Measurements from ENCODE around the gene SERPINE3. TPM values are rescaled to one million over a fixed set of nuclear protein-coding genes. Genes with fewer than 3 reads are reported as not detected.

Gene SERPINE3
- total RNA-seq, 1 donor from 2014 or later: not detected

DNA sequence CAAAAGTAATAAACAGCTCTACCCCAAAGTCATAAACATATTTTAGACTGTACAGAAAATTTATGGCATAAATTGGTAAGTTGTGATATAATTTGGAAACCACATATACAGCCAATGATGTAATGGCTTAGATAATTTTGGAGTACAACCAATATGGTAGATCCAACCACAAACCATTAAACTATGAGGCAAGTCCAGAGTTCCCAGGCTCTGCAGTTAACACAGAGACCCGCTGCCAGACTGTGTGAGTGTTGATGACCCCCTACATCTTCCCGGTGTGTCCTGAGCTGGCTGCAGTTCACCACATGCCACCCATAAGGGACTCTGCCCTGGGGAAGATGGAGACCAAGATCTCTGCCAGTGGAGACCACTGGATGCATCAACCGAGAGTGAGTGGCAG is 9.9 kb upstream of the SERPINE3 start:
- ATAC-seq: no peak

GRCh38 chr13:51330791-51331190 is 8.7 kb upstream of the SERPINE3 start:
- ATAC-seq: no peak

DNA sequence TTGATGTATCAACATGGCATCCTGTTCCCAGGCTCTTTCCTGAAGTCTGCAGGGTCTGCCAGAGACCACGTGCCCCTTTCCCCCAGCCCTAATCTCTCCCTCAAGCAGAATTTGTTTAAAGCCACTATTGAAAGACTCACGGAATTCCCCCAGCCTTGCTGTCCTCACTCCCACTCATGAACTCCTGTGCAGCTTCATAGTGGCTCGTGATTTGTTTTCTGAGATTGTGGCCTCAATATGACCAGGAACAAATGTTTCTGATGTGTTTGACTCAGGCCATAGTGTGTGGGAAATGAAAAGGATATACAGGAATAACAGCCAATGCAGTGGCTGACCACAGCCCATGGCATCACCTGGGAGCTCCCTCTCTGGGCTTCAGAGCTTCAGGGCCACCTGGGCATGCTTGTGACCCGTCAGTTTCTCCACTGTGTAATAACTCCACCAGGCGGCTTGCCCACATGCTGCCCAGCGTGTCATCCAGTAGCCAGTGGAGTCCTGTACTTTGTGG is 8.1 kb upstream of the SERPINE3 start:
- ATAC-seq: no peak

GRCh38 chr13:51332566-51333361 is 6.7 kb upstream of the SERPINE3 start:
- ATAC-seq: no peak

GRCh38 chr13:51333421-51333820 is 6.1 kb upstream of the SERPINE3 start:
- no peak for ATAC-seq

DNA sequence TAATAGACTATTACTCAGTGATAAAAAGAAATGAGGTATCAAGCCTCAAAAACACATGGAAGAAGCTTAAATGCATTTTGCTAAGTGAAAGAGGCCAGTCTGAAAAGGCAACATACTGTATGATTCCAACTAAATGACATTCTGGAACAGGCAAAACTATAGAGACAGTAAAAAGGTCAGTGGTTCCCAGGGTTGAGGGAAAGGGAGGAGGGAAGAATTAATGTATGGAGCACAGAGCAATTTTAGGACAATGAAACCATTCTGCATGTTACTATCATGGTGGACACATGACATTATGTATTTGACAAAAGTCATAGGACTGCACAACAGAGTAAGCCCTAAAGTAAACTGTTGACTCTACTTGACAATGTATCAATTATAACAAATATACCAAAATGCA is 5.7 kb upstream of the SERPINE3 start:
- no peak for ATAC-seq

- no peak for ATAC-seq
Measured at GRCh38 chr13:51336746-51337145, 2.7 kb upstream of the SERPINE3 start.

GRCh38 chr13:51339952-51340732 is 651 bp downstream of the SERPINE3 start:
- no peak for ATAC-seq

DNA sequence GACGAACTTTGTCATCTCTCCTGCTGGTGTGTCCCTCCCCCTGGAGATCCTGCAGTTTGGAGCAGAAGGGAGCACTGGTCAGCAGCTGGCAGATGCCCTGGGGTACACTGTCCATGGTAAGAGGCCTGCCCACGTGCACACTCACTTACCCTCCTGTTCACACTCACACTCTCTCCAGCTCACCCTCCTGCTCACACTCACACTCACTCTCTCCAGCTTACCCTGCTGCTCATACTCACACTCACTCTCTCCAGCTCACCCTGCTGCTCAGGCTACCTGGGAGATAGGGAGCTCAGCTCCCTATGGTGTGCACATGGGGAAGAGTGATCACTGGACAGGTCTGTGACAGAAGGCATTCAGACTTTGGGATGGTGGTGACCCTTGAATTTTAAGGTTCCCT is 1.7 kb downstream of the SERPINE3 start:
- ATAC-seq: peak; percentile 28

- no peak for ATAC-seq
Measured at GRCh38 chr13:51341791-51342190, 2.3 kb downstream of the SERPINE3 start.

DNA sequence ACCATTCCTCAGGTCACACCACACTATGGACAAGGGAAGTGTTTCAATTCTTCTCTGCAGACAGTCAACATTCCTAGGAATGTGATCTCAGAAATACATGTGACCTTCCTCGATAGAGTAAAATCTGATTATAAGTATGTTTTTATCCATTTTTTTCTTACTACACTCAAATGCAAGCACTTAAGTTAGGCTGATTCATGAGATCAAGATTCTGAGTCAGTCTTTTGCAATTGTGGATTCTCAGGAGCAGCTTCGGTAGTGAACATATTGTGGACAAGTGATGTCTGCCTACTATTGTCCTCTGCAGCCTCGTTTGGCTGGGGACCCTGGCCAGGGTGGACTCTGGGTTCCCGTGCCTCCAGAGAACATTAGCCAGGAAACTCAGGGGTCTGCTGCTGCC is 3.2 kb downstream of the SERPINE3 start:
- ATAC-seq: no peak

GRCh38 chr13:51343475-51343874 is 4.0 kb downstream of the SERPINE3 start:
- no peak for ATAC-seq

GRCh38 chr13:51346397-51346796 is 6.9 kb downstream of the SERPINE3 start:
- ATAC-seq: no peak

- no peak for ATAC-seq
Measured at GRCh38 chr13:51347099-51347498, 7.6 kb downstream of the SERPINE3 start.

DNA sequence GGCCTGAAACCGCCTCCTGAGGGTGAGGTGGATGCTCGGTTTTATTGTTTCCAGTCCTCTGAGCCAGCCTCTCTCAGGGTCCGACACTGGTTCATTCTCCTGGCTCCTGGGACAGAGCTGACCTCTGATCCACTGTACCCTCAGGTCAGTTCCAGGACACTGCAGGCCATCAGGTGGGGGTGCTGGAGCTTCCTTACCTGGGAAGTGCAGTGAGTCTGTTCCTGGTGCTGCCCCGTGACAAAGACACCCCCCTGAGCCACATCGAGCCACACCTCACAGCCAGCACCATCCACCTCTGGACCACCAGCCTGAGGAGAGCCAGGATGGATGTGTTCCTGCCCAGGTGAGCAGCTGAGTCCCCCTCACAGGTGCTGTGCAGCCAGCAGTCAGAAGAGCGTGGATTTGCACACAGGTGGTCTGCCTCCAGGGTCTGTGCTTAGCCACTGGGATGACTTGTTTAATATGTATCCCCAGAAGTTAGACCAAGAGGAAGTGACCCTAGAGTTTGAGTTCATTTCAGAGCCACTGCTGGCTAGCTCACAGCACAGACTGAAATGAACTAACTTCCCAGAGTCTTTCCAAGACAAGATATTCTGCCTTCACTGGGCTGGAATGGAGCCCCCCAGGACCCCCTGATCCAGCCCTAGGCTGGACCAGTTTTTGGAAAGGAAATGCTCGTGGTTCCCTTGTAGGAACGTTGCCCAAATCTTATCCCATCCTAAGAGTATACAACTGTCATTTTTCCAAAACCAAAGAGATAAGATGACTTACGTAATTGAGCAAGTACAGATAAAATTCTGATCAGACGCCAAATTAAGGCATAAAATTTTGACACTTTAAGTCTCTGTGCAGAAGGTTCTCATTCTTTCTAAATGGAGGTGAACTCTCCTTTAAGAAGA is 8.8 kb downstream of the SERPINE3 start:
- peak; percentile 25 for ATAC-seq

DNA sequence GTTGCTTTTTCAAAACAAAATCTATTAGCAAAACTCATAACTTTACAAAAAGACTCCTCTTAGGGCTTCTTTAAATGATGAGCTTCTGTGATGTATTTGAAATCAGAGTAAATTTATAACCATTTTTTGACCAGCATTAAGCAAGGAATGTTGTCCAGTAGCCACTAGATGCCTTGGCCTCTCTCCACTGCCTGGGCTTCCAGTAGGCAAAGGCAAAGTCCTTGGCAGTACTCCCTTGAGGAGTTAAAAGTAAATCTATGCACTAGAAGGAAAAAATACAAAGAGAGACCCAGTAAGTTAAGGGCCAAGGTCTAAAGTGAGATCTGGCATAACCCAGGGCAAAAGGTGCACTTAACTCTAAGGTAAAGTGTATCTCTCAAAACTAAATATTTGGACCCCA is 9.5 kb downstream of the SERPINE3 start:
- ATAC-seq: no peak

DNA sequence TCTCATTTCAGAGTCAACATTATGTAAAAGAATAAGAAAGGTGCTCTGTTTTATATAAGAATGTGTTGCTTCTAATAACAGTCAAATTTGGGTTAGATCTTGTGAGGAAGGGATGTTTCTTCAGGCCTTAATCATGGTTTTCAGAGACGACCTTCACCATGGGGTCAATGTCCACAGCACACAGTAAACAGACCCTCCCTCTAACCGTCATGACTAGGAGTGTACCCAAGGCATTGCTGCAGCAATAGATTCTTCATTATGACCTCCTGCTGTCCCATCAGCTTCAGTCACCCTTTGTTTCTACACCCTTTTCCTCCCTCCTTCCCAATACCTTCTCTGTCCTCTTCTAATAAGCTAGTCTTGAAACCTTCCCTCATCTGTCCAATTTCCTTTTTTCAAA is 15.7 kb downstream of the SERPINE3 start:
- no peak for ATAC-seq

GRCh38 chr13:51357928-51358595 is 18.6 kb downstream of the SERPINE3 start:
- ATAC-seq: no peak

- no peak for ATAC-seq
Measured at GRCh38 chr13:51359352-51359751, 19.9 kb downstream of the SERPINE3 start.

- ATAC-seq: no peak
Measured at GRCh38 chr13:51360489-51360888, 21.0 kb downstream of the SERPINE3 start.

DNA sequence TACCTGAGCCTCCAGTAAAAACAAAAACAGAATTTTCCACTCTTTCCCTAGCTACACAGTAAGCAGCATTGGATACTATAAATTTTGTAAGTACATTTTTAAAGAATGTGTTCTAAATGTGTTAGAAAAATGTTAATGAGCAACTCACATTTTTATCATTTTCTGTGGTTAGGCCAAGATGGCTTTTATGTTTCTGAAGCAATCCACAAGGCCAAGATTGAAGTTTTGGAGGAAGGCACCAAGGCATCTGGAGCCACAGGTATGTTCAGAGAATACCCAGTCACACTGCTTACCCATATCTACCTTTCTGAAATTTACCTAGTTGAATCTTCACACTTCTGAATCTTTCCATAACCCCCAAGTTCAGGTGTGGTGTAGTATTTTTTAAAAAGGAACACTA is 21.6 kb downstream of the SERPINE3 start:
- no peak for ATAC-seq

DNA sequence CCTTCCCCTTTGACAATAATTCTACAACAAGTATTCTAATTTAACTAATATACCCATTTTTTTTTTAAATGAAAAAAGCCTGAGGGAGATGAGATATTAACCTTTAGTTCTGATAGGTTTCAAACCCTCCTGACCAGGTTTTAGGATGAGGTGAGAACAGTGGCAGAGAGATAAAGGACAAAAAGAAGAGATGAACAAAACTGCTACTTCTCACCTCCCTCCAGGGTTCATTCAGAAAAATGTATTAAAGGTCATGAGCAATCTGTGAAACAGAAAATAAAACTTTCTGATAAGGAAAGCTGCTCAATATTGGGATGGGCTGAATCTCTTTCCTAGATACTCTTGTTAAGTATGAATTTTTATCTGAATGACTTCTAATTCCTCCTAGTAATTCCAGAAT is 24.1 kb downstream of the SERPINE3 start:
- ATAC-seq: no peak
